ENCODE data around the gene FAM236A.
"Not testable (repeated sequence)": the region's sequence is repeated elsewhere in the genome, so short reads cannot be mapped to it uniquely, and the experiment has no call there.

DNA sequence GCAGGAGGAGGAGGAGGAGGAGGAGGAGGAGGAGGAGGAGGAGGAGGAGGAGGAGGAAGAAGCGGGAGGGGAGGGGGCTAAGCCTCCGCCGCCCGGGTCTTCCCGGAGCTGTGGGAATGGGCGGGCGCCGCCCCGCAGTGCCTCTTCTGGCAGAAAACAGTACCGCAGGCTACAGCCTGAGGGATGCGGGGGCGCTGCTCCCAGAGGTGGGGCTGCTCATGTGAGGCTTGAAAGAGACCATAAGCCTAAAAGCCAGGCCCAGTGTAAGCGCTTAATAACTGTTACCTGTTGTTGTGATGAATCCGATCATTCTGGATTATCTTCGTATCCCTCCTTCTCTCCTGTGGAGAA is 5.8 kb downstream of the FAM236A start, which contains the start of gene DMRTC1:
- TF ChIP-seq CTCF (IDR thresholded peaks at IDR 0.05; ENCODE audit: low read depth, low read length, missing input control); TAF1 (conservative IDR thresholded peaks at IDR 0.05); SP1 (IDR thresholded peaks at IDR 0.05); JUND (IDR thresholded peaks at IDR 0.05); HNF4G (IDR thresholded peaks at IDR 0.05); YY1 (IDR thresholded peaks at IDR 0.05): not testable (repeated sequence)
- TF ChIP-seq, protein P1, sequence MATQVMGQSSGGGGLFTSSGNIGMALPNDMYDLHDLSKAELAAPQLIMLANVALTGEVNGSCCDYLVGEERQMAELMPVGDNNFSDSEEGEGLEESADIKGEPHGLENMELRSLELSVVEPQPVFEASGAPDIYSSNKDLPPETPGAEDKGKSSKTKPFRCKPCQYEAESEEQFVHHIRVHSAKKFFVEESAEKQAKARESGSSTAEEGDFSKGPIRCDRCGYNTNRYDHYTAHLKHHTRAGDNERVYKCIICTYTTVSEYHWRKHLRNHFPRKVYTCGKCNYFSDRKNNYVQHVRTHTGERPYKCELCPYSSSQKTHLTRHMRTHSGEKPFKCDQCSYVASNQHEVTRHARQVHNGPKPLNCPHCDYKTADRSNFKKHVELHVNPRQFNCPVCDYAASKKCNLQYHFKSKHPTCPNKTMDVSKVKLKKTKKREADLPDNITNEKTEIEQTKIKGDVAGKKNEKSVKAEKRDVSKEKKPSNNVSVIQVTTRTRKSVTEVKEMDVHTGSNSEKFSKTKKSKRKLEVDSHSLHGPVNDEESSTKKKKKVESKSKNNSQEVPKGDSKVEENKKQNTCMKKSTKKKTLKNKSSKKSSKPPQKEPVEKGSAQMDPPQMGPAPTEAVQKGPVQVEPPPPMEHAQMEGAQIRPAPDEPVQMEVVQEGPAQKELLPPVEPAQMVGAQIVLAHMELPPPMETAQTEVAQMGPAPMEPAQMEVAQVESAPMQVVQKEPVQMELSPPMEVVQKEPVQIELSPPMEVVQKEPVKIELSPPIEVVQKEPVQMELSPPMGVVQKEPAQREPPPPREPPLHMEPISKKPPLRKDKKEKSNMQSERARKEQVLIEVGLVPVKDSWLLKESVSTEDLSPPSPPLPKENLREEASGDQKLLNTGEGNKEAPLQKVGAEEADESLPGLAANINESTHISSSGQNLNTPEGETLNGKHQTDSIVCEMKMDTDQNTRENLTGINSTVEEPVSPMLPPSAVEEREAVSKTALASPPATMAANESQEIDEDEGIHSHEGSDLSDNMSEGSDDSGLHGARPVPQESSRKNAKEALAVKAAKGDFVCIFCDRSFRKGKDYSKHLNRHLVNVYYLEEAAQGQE (IDR thresholded peaks at IDR 0.05) = not testable (repeated sequence)
- TF ChIP-seq, protein P2, sequence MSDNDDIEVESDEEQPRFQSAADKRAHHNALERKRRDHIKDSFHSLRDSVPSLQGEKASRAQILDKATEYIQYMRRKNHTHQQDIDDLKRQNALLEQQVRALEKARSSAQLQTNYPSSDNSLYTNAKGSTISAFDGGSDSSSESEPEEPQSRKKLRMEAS (IDR thresholded peaks at IDR 0.05) = not testable (repeated sequence)
